GM10847 (cell line): ENCODE data around the gene SIVA1.

Experiments
- POLR2A ChIP-seq: IDR thresholded peaks from 2 replicates; pipeline ENCODE4 v1.6.1; 2011; ENCODE audit not compliant: insufficient read length; ENCODE audit errors: extremely low read depth

Gene SIVA1

GRCh38 chr14:104805326-104805678 is 52.4 kb downstream of the SIVA1 start:
- TF ChIP-seq POLR2A = no peak

GRCh38 chr14:104805941-104806624 is 53.1 kb downstream of the SIVA1 start:
- no peak for TF ChIP-seq POLR2A

GRCh38 chr14:104806625-104807465 is 53.9 kb downstream of the SIVA1 start:
- TF ChIP-seq POLR2A = no peak

GRCh38 chr14:104808456-104808855 is 55.5 kb downstream of the SIVA1 start:
- no peak for TF ChIP-seq POLR2A
